Measurements from ENCODE around the gene DNHD1.

Gene DNHD1

GRCh38 chr11:6529266-6529665 is 32.2 kb downstream of the DNHD1 start:
- DNase-seq (ENCODE audit: low read depth, low spot score): no peak
- H3K4me3 ChIP-seq (ENCODE audit: low read depth, low read length): no peak overlapping the region
- ChIA-PET POLR2A (no interaction called here), CTCF (interaction anchor here (0.6 to 7.6 kb wide), 13 partner anchors 11 to 226 kb away, joined by 3 to 75 read pairs (median 6); partner anchors contain the start of gene MRPL17)
- no peak for TF ChIP-seq CTCF (IDR thresholded peaks at IDR 0.05; ENCODE audit: insufficient read depth, low read length, missing control alignments)

- TF ChIP-seq CTCF (IDR thresholded peaks at IDR 0.05; ENCODE audit: insufficient read depth, low read length, missing control alignments): no peak
- POLR2A ChIA-PET: interaction anchor here (1.6 kb wide), 1 partner anchor 81 kb away, joined by 4 read pairs; no protein-coding TSS in a partner anchor
- no peak for DNase-seq (ENCODE audit: low read depth, low spot score)
- H3K4me3 ChIP-seq (ENCODE audit: low read depth, low read length): no peak overlapping the region
- CTCF ChIA-PET: interaction anchor here (0.6 to 7.6 kb wide), 48 partner anchors 8 to 175 kb away, joined by 3 to 75 read pairs (median 6); partner anchors contain the start of genes ILK, MRPL17, RRP8 and TAF10
Observed at GRCh38 chr11:6530848-6531247, 33.8 kb downstream of the DNHD1 start.

GRCh38 chr11:6531267-6531752 is 34.2 kb downstream of the DNHD1 start:
- CTCF ChIA-PET: interaction anchor here (0.6 to 7.6 kb wide), 48 partner anchors 9 to 175 kb away, joined by 3 to 75 read pairs (median 6); partner anchors contain the start of genes ILK, MRPL17, RRP8 and TAF10
- DNase-seq (ENCODE audit: low read depth, low spot score): no peak

GRCh38 chr11:6538456-6538855 is 41.4 kb downstream of the DNHD1 start:
- TF ChIP-seq CTCF (IDR thresholded peaks at IDR 0.05; ENCODE audit: insufficient read depth, low read length, missing control alignments): no peak
- CTCF ChIA-PET: no interaction called here
- no peak for DNase-seq (ENCODE audit: low read depth, low spot score)
- H3K4me3 ChIP-seq (ENCODE audit: low read depth, low read length): no peak overlapping the region
- POLR2A ChIA-PET: interaction anchor here (0.6 kb wide), 1 partner anchor 17 kb away, joined by 3 read pairs; no protein-coding TSS in a partner anchor

More at GRCh38 chr11:6531267-6531752, 34.2 kb downstream of the DNHD1 start:
- POLR2A ChIA-PET: interaction anchor here (1.6 kb wide), 1 partner anchor 80 kb away, joined by 4 read pairs; no protein-coding TSS in a partner anchor
- no peak overlapping the region for H3K4me3 ChIP-seq (ENCODE audit: low read depth, low read length)
- TF ChIP-seq CTCF (IDR thresholded peaks at IDR 0.05; ENCODE audit: insufficient read depth, low read length, missing control alignments): peak; percentile 52

- ChIA-PET POLR2A (interaction anchor here (0.6 kb wide), 1 partner anchor 17 kb away, joined by 3 read pairs; no protein-coding TSS in a partner anchor), CTCF (interaction anchor here (1.2 kb wide), 1 partner anchor 11 kb away, joined by 3 read pairs; no protein-coding TSS in a partner anchor)
- DNase-seq (ENCODE audit: low read depth, low spot score): no peak
- no peak overlapping the region for H3K4me3 ChIP-seq (ENCODE audit: low read depth, low read length)
- TF ChIP-seq CTCF (IDR thresholded peaks at IDR 0.05; ENCODE audit: insufficient read depth, low read length, missing control alignments): no peak
Observed at GRCh38 chr11:6538945-6539344, 41.9 kb downstream of the DNHD1 start.

- ChIA-PET CTCF (interaction anchor here (1.2 to 6.4 kb wide), 2 partner anchors 8 to 10 kb away, joined by 3 to 60 read pairs; no protein-coding TSS in a partner anchor), POLR2A (no interaction called here)
- no peak overlapping the region for H3K4me3 ChIP-seq (ENCODE audit: low read depth, low read length)
- no peak for TF ChIP-seq CTCF (IDR thresholded peaks at IDR 0.05; ENCODE audit: insufficient read depth, low read length, missing control alignments)
- DNase-seq (ENCODE audit: low read depth, low spot score): no peak
Observed at GRCh38 chr11:6539748-6540268, 42.7 kb downstream of the DNHD1 start.

Data from AG04449 (cell line).